Gastrocnemius medialis (tissue), 4 donors: ENCODE results near the gene AQP12B.

Source experiments
- CTCF ChIP-seq, 5 experiments: fragments of 450-650 bp in 3 of 5; fragments of 200-600 bp in 2 of 5; sonication (generic) in 2 of 5; IDR thresholded peaks in 4 of 5; conservative IDR thresholded peaks in 1 of 5; 1 replicate in 4 of 5; 2 replicates in 1 of 5; pipeline ENCODE4 v1.5.1; 2016 to 2019; ENCODE audit warnings: antibody characterized with exemption in 5 of 5, mild to moderate bottlenecking in 3 of 5, moderate library complexity in 3 of 5
- POLR2A ChIP-seq, 2 donors: fragments of 450-650 bp; IDR thresholded peaks; one replicate each; pipeline ENCODE4 v1.6.1; 2017; ENCODE audit warnings: antibody characterized with exemption in 2 of 2, mild to moderate bottlenecking in 2 of 2, moderate library complexity in 2 of 2

- TF ChIP-seq CTCF (IDR thresholded peaks at IDR 0.05 in 4 of 5, conservative IDR thresholded peaks at IDR 0.05 in 1 of 5) (no peak), POLR2A (IDR thresholded peaks at IDR 0.05) (no peak)
These were observed 40.5 kb downstream of the AQP12B start for GRCh38 chr2:240642061-240642805.
